ENCODE measurements around the gene B3GNT3.

GRCh38 chr19:17757125-17757524 is 37.8 kb upstream of the B3GNT3 start:
- TF ChIP-seq CTCF (conservative IDR thresholded peaks at IDR 0.05; ENCODE audit: low read depth, low read length), result no peak
- no peak for TF ChIP-seq EZH2phosphoT487 (IDR thresholded peaks at IDR 0.05; ENCODE audit: borderline replicate concordance, low read length)
- no peak for TF ChIP-seq EZH2 (IDR thresholded peaks at IDR 0.05; ENCODE audit: low read length, unreplicated experiment)
